ENCODE results near the gene STK32B. TPM values are rescaled to one million over a fixed set of nuclear protein-coding genes. Genes with fewer than 3 reads are reported as not detected.

Gene STK32B
- total RNA-seq, 1 experiment from 2014 or later, result 1.1 TPM

DNA sequence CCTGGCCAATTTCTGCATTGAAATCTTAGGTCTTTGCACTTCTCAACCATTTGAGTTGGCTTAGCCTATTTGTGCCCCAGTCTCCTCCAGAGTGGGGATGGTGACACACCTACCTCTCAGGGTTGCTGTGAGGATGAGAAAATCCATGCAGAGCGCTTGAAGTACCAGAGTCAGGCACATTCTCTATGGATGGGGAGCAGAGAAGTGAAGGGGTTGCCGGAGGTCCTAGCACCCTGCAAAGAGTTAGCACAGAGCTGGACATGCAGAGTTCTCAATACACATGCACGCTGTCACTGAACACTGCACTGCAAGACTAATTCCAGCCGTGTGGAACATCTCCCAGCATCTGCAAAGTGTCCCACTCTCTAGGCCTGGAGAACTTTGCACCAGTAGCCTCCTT, 2.6 kb upstream of the STK32B start:
- no peak overlapping the region for H3K9ac ChIP-seq (ENCODE audit: low read length)
- H3K36me3 ChIP-seq (ENCODE audit: low read depth, low read length), result no peaks in the 10 kb centered on the region
- BruUV-seq (replicated peaks), result no TSS peak
- no peaks in the 10 kb centered on the region for H4K20me1 ChIP-seq (ENCODE audit: low read length)
- ATAC-seq, result no peak
- no peak overlapping the region for H3K4me2 ChIP-seq (ENCODE audit: low read length)
- DNase-seq, result no peak
- intact Hi-C loops (cut with micrococcal nuclease), result no loop called here
- no peaks in the 10 kb centered on the region for H3K9me3 ChIP-seq (ENCODE audit: low read length)
- H3F3A ChIP-seq (ENCODE audit: low read length, unreplicated experiment), result no peaks in the 10 kb centered on the region
- H3K79me2 ChIP-seq (ENCODE audit: low read length), result no peaks in the 10 kb centered on the region
- H3K4me1 ChIP-seq (ENCODE audit: insufficient read depth, low read length), result peaks cover 5% of the 10 kb centered on the region; the same call in 1 of the 2 replicates
- no peaks in the 10 kb centered on the region for H3K9me2 ChIP-seq (replicated peaks; ENCODE audit: low read length)
- H3K27me3 ChIP-seq (ENCODE audit: low read length), result no peaks in the 10 kb centered on the region
- H3K4me3 ChIP-seq (ENCODE audit: low read length), result no peak overlapping the region
- CTCF ChIA-PET, result no interaction called here
- POLR2A ChIA-PET (ENCODE audit: unreplicated experiment), result no interaction called here
- no peak overlapping the region for H2AFZ ChIP-seq (ENCODE audit: low read length)
- no peak overlapping the region for H3K27ac ChIP-seq (ENCODE audit: low read length)
- no peak for TF ChIP-seq EZH2 (IDR thresholded peaks at IDR 0.05; ENCODE audit: low read length, unreplicated experiment)
- TF ChIP-seq, protein P1, sequence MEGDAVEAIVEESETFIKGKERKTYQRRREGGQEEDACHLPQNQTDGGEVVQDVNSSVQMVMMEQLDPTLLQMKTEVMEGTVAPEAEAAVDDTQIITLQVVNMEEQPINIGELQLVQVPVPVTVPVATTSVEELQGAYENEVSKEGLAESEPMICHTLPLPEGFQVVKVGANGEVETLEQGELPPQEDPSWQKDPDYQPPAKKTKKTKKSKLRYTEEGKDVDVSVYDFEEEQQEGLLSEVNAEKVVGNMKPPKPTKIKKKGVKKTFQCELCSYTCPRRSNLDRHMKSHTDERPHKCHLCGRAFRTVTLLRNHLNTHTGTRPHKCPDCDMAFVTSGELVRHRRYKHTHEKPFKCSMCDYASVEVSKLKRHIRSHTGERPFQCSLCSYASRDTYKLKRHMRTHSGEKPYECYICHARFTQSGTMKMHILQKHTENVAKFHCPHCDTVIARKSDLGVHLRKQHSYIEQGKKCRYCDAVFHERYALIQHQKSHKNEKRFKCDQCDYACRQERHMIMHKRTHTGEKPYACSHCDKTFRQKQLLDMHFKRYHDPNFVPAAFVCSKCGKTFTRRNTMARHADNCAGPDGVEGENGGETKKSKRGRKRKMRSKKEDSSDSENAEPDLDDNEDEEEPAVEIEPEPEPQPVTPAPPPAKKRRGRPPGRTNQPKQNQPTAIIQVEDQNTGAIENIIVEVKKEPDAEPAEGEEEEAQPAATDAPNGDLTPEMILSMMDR (conservative IDR thresholded peaks at IDR 0.05; ENCODE audit: low read depth, low read length), result no peak
- no peak for TF ChIP-seq EZH2phosphoT487 (IDR thresholded peaks at IDR 0.05; ENCODE audit: borderline replicate concordance, low read length)

DNA sequence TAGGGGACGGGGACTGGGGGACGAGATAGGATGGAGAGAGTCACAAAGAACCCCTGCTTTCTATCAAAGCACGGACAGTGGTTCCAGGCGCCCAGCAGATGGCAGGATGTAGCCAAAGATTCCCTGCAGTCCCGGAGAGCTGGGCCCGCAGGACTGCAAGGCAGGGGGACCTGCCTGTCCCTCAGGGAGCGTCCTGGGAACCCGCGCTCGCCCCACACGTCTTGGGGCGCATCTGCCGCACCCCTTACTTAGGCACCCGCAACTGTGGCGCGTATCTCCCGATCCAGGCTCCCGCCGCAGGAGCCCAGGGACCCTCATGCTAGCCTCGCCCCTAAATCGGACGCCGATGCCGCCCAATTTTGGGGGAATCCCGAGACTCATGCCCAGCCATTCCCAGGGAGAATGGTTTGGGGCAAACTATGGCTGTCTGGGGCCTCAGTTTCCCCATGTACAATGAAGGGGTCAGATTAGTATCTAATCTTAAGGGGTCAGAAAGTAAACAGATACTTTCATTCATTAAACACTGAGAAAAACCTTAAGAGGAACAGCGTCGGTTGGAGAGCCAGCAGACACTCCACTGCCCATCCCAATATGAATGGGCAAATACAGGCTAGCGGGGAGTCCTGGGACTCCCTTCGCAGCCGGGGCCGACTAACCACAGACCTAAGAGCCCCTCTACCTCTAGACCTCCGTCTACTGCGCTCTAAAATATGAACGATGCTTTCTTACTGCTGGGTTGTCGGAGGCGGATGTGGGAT, 581 bp upstream of the STK32B start:
- TF ChIP-seq, protein P1 (conservative IDR thresholded peaks at IDR 0.05; ENCODE audit: low read depth, low read length), result peak; percentile 72
- no peak for TF ChIP-seq EZH2phosphoT487 (IDR thresholded peaks at IDR 0.05; ENCODE audit: borderline replicate concordance, low read length)
- BruUV-seq (replicated peaks), result no TSS peak
- intact Hi-C loops (cut with micrococcal nuclease), result loop anchor here (1.0 to 5.0 kb wide), 2 partner anchors 53 to 328 kb away; no protein-coding TSS in a partner anchor
- no peaks in the 10 kb centered on the region for H3K79me2 ChIP-seq (ENCODE audit: low read length)
- H3K36me3 ChIP-seq (ENCODE audit: low read depth, low read length), result no peaks in the 10 kb centered on the region
- peaks cover 5% of the 10 kb centered on the region; the same call in 1 of the 2 replicates for H3K4me1 ChIP-seq (ENCODE audit: insufficient read depth, low read length)
- DNase-seq (peak; percentile 75), ATAC-seq (peak; percentile 90)
- ChIA-PET POLR2A (ENCODE audit: unreplicated experiment) (interaction anchor here (0.6 kb wide), 1 partner anchor 31 kb away, joined by 3 read pairs; no protein-coding TSS in a partner anchor), CTCF (interaction anchor here (0.6 kb wide), 1 partner anchor 762 kb away, joined by 3 read pairs; no protein-coding TSS in a partner anchor)
- H3K4me3 ChIP-seq (ENCODE audit: low read length), result peak overlapping the region; percentile 65
- H2AFZ ChIP-seq (ENCODE audit: low read length), result peak overlapping the region; percentile 57
- H3K27ac ChIP-seq (ENCODE audit: low read length), result no peak overlapping the region
- no peaks in the 10 kb centered on the region for H3F3A ChIP-seq (ENCODE audit: low read length, unreplicated experiment)
- no peaks in the 10 kb centered on the region for H3K27me3 ChIP-seq (ENCODE audit: low read length)
- H3K9me2 ChIP-seq (replicated peaks; ENCODE audit: low read length), result no peaks in the 10 kb centered on the region
- peak overlapping the region; percentile 50 for H3K9ac ChIP-seq (ENCODE audit: low read length)
- H3K4me2 ChIP-seq (ENCODE audit: low read length), result peak overlapping the region; percentile 78
- H3K9me3 ChIP-seq (ENCODE audit: low read length), result no peaks in the 10 kb centered on the region
- H4K20me1 ChIP-seq (ENCODE audit: low read length), result no peaks in the 10 kb centered on the region

GRCh38 chr4:5052204-5052702, 973 bp downstream of the STK32B start:
- H3K27ac ChIP-seq (ENCODE audit: low read length), result no peak overlapping the region
- ATAC-seq (no peak), DNase-seq (no peak)

More at GRCh38 chr4:5052204-5052702, 973 bp downstream of the STK32B start:
- H2AFZ ChIP-seq (ENCODE audit: low read length), result no peak overlapping the region
- H3K79me2 ChIP-seq (ENCODE audit: low read length), result no peaks in the 10 kb centered on the region
- peaks cover 5% of the 10 kb centered on the region; the same call in 1 of the 2 replicates for H3K4me1 ChIP-seq (ENCODE audit: insufficient read depth, low read length)
- no peaks in the 10 kb centered on the region for H3K9me2 ChIP-seq (replicated peaks; ENCODE audit: low read length)
- no peaks in the 10 kb centered on the region for H3K27me3 ChIP-seq (ENCODE audit: low read length)
- no TSS peak for BruUV-seq (replicated peaks)
- H3K4me2 ChIP-seq (ENCODE audit: low read length), result no peak overlapping the region
- CTCF ChIA-PET, result no interaction called here
- intact Hi-C loops (cut with micrococcal nuclease), result loop anchor here (5.0 kb wide), 1 partner anchor 55 kb away; no protein-coding TSS in a partner anchor
- no peak for TF ChIP-seq EZH2phosphoT487 (IDR thresholded peaks at IDR 0.05; ENCODE audit: borderline replicate concordance, low read length)
- TF ChIP-seq, protein P1 (conservative IDR thresholded peaks at IDR 0.05; ENCODE audit: low read depth, low read length), result no peak
- TF ChIP-seq EZH2 (IDR thresholded peaks at IDR 0.05; ENCODE audit: low read length, unreplicated experiment), result no peak
- H4K20me1 ChIP-seq (ENCODE audit: low read length), result no peaks in the 10 kb centered on the region
- H3K9ac ChIP-seq (ENCODE audit: low read length), result no peak overlapping the region
- H3K36me3 ChIP-seq (ENCODE audit: low read depth, low read length), result no peaks in the 10 kb centered on the region
- no peaks in the 10 kb centered on the region for H3F3A ChIP-seq (ENCODE audit: low read length, unreplicated experiment)
- no peaks in the 10 kb centered on the region for H3K9me3 ChIP-seq (ENCODE audit: low read length)
- POLR2A ChIA-PET (ENCODE audit: unreplicated experiment), result no interaction called here
- H3K4me3 ChIP-seq (ENCODE audit: low read length), result 0 out of 2 replicates have a peak overlapping the region, but pooled peaks have one; percentile 65
